ENCODE results near the gene ADGB. TPM values are rescaled to one million over a fixed set of nuclear protein-coding genes. Genes with fewer than 3 reads are reported as not detected.

Gene ADGB
- total RNA-seq, 1 donor from 2014 or later = 0.94 TPM

GRCh38 chr6:146634022-146634421 is 35.2 kb downstream of the ADGB start:
- DNase-seq = no peak

DNA sequence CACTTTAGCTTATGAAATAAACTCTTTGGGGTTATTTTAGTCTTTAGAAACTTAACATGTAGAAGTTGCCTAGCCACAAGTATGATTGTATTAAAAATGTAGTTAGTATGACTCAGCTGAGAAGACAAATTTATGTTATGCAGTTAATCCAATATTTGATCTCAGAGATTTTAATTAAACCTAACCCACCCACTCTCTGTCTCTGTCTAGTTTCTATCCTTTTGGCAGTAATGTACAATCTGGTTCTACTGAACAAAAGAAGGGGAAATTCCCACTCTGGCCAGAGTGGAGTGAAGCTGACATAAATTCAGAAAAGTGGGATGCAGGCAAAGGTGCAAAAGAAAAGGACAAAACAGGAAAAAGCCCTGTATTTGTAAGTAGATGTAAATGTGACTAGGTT is 36.4 kb downstream of the ADGB start:
- DNase-seq = no peak

DNA sequence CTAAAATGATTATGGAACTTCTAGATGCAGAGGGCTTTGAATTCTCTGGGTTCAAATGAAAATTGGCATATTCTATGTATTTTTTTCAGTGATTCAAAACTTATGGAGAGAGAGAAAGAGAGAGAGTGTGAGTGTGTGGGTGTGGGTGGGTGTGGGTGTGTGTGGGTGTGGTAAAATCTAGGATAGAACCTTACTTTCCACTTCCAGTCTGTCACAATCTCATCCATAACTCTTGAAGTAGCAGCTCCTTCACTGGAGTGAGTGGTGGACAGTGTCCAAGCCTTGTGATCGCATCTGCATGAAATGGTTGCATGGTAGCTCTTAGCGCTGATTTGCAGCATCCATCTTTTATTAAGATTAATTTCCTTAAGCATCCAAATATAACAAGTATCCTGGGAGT is 37.7 kb downstream of the ADGB start:
- DNase-seq = no peak

- DNase-seq = no peak
Observed at GRCh38 chr6:146642921-146643320, 44.1 kb downstream of the ADGB start.

DNA sequence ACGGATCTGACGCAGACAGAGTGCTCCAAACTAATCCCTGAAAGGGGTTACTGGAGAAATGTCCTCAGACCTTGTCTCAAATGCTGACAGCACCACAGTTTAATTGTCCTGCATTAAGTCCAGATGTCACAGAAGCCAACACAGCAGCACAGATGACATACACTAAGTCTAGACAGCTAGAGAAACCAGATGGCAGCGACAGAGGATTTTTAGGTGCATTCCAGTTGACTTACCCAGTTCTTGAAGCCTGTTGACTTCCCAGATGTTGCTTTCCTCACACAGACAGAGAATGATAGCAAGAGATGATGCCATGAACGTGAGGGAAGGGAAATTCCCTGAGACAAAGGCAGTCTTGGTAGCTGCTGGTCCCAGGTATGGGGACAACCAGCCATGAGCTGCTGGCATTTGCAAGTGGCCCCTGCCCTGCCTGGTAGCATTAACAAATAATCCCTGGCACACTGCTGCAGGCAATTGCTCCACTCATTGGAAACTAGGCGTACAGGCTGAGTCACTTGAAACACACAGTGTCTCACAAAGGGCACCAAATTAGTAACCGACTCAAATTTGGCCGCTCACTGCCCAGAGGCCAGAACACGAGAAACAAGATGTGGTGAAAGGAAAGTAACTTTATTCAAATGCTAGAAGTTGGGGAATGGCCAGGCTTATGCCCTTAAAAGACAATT is 52.2 kb downstream of the ADGB start:
- DNase-seq = no peak

GRCh38 chr6:146651482-146651863 is 52.7 kb downstream of the ADGB start:
- DNase-seq = no peak

DNA sequence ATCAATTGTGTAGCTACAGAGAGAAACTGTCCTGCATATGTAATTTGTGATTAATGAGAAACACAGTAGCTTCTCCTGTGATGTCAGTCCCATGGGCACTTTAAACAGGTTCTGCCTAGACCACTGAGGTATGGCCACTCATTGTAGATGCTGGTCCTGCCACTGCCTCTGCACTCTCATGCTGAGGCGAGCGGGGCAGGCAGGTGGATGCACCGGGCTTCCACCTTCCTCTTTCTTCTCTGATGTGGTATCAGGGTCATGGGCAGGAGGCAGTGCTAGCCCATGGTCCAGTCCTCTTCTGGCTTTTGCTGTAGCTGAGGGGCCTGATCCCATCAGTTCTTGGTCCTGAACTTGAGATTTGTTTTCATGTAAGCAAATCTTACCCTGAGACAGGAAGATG is 58.7 kb downstream of the ADGB start:
- no peak for DNase-seq

DNA sequence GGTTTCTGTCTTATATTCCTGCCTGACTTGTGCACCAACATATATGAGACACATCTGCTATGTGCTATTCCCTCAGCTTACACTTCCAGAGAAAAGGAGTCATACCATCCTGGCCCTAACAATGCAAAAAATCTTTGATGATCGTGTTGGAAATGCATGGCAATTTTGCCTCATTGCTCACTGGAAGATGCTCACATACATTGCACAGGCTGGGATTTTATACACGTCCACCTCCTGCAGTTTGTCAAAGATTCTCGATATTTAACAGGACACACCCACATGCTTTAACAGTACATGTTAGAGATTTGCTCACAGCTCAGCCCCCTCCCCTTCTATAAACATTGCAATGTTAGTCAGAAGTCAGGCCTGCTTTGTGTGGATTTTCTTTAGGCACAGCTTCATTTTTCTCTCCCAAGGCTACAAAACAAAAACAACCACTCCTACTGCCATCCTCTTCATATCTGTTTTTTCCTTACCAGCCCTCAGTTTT is 66.1 kb downstream of the ADGB start:
- no peak for DNase-seq

GRCh38 chr6:146666909-146667308 is 68.1 kb downstream of the ADGB start:
- no peak for DNase-seq

DNA sequence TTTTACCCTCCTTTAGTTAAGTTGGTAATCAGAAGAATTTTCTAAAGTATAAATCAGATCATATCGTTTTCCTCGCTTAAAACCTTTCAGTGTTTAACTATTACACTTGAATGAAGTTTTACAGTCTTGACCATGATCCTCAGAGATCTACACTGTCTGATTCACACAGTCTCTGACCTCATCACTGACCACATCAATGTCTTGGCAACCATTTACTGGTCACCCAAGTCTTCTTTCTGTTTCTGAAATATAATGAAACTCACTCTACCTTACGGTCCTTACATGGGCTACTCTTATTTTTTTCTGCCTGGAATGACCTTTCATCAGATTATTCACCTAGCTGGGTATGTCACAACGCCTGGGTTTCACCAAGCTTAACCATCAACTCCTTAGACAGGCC is 71.4 kb downstream of the ADGB start:
- no peak for DNase-seq

GRCh38 chr6:146673069-146673468 is 74.3 kb downstream of the ADGB start:
- no peak for DNase-seq

DNA sequence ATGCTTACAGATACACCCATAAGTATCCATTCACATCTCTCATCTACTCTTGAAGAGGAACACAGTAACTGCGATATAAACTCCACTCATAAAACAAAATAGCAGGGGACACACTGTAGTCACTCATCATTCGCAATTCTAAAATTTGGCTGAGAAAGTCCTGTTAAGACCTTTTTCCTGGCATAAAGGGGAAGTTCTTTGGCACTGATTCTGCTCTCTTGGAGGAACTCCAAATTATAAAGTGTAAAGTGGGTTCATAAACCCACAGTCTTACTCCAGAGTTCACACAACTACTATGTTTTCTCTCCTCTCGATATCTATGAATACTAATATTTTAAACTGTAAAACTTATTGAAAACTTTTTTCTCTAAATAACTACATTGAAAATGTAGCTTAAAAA is 80.6 kb downstream of the ADGB start:
- DNase-seq = no peak

DNA sequence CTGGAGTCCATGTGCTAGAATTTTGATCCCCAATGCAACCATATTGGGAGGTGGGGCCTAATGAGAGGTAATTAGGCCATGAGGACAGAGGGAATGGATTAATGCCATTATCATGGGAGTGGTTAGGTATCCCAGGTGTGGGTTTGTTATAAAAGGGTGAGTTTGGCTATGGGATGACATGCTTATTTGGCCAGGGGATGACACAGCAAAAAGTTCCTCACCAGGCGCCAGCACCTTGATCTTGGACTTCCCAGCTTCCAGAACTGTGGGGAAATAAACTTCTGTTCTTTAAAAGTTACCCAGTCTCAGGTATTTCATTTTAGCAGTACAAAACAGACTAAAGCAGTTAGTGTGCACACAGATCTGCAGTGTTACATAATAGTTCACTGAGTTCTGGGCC is 84.1 kb downstream of the ADGB start:
- DNase-seq = no peak

DNA sequence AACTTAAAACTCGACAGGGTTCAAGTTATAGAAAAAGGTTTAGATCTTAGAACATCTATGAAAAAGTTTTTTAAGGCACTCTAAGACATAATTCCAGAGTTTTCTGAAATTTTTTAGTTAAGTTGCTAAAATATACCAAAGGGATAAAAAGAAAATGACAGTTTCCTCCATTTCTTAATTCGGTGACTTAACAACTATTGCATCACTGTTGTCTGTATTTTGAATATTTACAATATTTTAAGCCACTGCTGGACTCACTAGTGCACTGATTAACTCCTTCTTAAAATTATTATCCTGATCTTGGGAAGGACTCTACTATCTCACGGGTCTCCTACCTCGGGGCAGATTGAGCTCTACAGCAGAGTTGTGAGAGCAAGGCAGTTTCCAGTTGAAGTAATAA is 91.0 kb downstream of the ADGB start:
- no peak for DNase-seq

GRCh38 chr6:146693342-146693741 is 94.6 kb downstream of the ADGB start:
- DNase-seq = no peak

- no peak for DNase-seq
Observed at GRCh38 chr6:146697921-146698320, 99.1 kb downstream of the ADGB start.

- peak; percentile 47 for DNase-seq
Observed at GRCh38 chr6:146700078-146700686, 101.4 kb downstream of the ADGB start.

GRCh38 chr6:146701632-146702031 is 102.9 kb downstream of the ADGB start:
- DNase-seq = no peak

GRCh38 chr6:146709036-146709622 is 110.4 kb downstream of the ADGB start:
- no peak for DNase-seq

DNA sequence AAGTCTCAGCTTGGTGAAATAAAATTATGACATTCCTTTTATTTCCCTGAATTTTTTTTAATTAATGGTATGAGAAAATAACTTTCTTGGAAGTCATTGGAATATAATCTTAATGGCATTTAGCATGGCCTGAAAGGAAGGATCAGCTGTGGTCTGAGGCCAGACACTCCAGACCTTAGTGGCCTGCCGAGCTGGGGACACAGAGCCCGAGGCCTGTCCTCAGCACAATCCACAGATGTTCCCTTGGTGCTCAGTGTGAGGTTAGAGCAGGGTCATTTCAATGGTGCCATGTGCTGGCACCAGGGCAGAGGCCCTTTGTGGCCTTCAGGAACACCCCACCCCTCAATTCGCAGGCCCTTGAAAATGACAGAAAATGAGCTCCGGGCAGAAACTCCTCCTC is 120.6 kb downstream of the ADGB start:
- no peak for DNase-seq

DNA sequence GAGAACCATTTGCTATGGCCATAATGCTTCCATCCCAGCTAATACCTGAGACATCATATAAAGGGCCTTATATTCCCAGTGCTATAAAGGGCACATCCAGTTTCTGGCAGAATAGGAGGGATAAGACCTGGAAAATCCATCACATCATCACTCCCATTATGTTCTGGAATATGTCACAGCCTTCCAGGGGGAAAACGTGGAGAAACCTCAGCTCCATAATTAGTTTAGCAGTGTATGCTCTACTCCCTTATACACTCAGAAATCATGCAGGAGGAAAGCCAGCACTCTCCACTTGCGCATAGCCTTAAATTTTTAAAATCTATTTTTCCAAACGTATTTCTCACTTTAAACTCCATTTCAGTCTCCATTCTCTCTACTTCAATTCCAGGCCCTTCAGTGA is 140.9 kb downstream of the ADGB start:
- DNase-seq = no peak

GRCh38 chr6:146741609-146742008 is 142.8 kb downstream of the ADGB start:
- no peak for DNase-seq

- no peak for DNase-seq
Observed at GRCh38 chr6:146753306-146753705, 154.5 kb downstream of the ADGB start.

- no peak for DNase-seq
Observed at GRCh38 chr6:146767632-146768031, 168.9 kb downstream of the ADGB start.

All from occipital lobe (tissue), 2 donors.